Keratinocyte (primary cell): ENCODE results near the gene KLHL29.

Experiments used
- EZH2 ChIP-seq: IDR thresholded peaks from one replicate; pipeline ENCODE4 v1.6.1; 2012; ENCODE audit warnings: inconsistent platforms, mild to moderate bottlenecking, low read length, moderate library complexity
- TF ChIP-seq, protein P1 (sequence below), 3 experiments: IDR thresholded peaks in 1 of 3; conservative IDR thresholded peaks in 1 of 3; optimal IDR thresholded peaks in 1 of 3; 2 replicates in 2 of 3; 3 replicates in 1 of 3; pipeline versions ENCODE3 to v1.5.1; 2011; ENCODE audit warnings: low read length in 3 of 3, mild to moderate bottlenecking in 3 of 3, moderate library complexity in 2 of 3, control low read depth in 1 of 3, inconsistent platforms in 1 of 3; ENCODE audit not compliant: insufficient read depth in 2 of 3; ENCODE audit errors: extremely low read depth in 1 of 3

DNA sequence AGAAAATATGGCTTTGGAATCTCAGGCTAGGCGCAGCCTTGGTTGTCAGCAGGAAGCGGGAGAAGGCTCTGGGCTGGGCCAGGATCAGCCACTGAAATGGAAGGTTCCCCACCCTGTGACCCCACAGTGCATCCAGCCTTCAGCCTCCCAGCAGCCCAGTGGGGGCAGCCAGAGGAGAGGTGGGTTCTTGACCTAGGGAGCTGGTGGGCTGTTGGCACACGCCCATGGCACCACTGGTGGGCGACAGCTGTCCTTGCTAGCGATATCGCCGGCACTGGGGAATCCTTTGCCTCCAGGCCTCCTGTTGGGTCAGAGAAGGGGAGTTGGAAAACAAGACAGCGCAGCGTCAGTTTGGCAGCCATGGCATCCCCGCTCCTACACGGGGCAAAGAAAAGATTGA is 92.4 kb downstream of the KLHL29 start:
- no peak for TF ChIP-seq EZH2
- TF ChIP-seq, protein P1, sequence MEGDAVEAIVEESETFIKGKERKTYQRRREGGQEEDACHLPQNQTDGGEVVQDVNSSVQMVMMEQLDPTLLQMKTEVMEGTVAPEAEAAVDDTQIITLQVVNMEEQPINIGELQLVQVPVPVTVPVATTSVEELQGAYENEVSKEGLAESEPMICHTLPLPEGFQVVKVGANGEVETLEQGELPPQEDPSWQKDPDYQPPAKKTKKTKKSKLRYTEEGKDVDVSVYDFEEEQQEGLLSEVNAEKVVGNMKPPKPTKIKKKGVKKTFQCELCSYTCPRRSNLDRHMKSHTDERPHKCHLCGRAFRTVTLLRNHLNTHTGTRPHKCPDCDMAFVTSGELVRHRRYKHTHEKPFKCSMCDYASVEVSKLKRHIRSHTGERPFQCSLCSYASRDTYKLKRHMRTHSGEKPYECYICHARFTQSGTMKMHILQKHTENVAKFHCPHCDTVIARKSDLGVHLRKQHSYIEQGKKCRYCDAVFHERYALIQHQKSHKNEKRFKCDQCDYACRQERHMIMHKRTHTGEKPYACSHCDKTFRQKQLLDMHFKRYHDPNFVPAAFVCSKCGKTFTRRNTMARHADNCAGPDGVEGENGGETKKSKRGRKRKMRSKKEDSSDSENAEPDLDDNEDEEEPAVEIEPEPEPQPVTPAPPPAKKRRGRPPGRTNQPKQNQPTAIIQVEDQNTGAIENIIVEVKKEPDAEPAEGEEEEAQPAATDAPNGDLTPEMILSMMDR (optimal IDR thresholded peaks at IDR 0.05 in 1 of 3, IDR thresholded peaks at IDR 0.05 in 1 of 3, conservative IDR thresholded peaks at IDR 0.05 in 1 of 3; ENCODE audit: extremely low read depth in 1 of 3, insufficient read depth in 2 of 3, low read length in 3 of 3): no peak
